ENCODE measurements around the gene PLP1.

DNA sequence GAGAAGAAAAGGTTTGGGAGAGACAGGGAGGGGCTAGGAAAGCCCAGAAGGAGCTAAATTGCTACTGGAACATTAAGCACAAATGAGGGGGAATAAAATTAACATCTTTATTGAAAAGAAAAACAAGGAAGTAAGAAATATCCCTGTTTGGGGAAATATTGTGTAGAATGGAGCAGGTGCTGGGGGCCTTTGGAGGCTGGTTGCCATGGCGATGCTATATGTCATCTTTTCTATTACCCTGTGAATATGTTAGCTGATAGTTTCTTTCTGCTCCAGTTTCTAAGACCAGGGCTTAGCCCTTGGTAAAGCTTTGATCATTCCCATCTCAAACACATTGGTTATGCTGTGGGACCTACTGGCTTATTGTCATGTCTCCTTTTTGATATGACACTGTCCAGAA, 37.2 kb upstream of the PLP1 start:
- no peak for TF ChIP-seq CTCF (IDR thresholded peaks at IDR 0.05)
- TF ChIP-seq POLR2A (IDR thresholded peaks at IDR 0.05) = no peak
